Fibroblast of upper back skin (primary cell): ENCODE results near the gene PRXL2B.

Source experiments
- DNase-seq: peaks from one replicate; pipeline ENCODE4 v3.0.0-alpha.2; 2013

Gene PRXL2B

DNA sequence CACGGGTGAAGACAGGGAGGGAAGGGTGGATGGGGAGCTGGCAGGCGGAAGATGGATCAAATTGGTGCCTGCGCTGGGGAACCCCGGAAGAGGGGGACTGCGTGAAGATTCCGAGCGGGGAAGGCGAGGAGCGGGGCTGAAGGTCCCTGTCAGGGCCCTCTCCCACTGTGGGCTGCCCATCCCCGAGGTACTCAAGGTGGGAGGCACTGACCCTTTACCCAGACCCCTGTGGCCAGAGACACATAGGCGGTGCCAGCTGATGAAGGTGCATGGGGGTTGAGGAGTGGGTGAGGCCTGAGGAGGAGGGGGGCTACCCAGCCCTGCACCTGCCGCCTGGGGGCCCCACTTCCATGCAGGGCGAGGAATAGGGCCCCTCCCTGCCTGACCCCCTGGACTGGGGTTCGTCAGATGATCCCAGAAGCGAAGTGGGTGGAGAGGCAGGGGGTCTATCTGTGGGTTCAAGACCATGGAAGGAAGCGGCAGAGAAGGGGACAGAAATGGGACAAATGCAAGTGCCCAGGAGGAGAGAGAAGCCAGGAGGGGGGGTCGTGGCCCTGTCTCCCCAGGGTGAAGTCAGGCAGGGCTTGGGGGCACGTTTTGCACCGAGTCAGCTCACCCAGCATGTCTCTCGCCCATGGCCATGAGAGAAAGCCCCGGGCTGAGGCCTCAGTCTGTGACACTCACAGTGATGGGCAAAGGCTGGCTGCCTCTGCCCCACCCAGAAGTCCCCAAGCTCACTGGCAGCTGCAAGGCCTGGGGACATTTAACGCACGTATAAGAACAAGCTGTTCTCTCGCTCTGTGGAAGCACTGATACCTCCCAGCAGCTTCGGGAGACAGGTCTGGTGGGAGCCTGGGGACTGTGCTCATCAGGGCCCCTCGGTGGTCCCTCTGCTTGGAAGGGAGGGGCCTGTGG lies 53.3 kb downstream of the PRXL2B start:
- DNase-seq = no peak

DNA sequence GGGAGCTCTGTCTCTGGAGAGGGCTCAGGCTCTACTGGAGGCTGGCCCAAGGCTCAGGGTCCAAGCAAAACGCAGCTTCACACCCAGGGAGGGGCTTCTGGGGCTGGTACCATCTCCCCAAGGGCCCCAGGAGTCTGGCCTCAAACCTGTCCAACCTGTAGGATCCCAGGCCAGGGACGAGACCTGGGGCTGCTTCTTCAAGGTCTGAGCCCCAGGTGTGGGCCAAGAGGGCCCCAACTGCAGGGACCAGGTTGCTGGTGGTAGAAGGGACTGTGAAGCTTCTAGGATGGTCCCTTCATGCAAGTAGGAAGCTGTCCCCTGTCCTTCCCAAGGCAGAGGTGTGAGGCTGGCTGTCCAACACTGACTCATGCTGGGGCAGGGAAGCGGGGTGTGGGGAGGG lies 54.0 kb downstream of the PRXL2B start:
- no peak for DNase-seq
